Neuronal stem cell (in vitro differentiated cells): ENCODE results near the gene PSG7.
A peak's percentile ranks its signal among the peaks of the same experiment; 100 is the strongest.
"Not testable (repeated sequence)": the region's sequence is repeated elsewhere in the genome, so short reads cannot be mapped to it uniquely, and the experiment has no call there.

Experiments used
- DNase-seq: peaks from one replicate; pipeline ENCODE4 v3.0.0-alpha.2; 2013; ENCODE audit warnings: low spot score
- H2AFZ ChIP-seq: one replicate; pipeline ENCODE4 v1.6.1; 2013; ENCODE audit warnings: mild to moderate bottlenecking, low read length, inconsistent platforms
- H2AK5ac ChIP-seq: 2 replicates; pipeline ENCODE4 v1.6.1; 2013; ENCODE audit warnings: low read depth, mild to moderate bottlenecking, inconsistent platforms, low read length, moderate library complexity, mixed read lengths
- H2BK120ac ChIP-seq: 2 replicates; pipeline ENCODE4 v1.6.1; 2013; ENCODE audit warnings: low read depth, mild to moderate bottlenecking, inconsistent platforms, low read length, moderate library complexity, mixed read lengths
- H2BK12ac ChIP-seq: one replicate; pipeline ENCODE4 v1.6.1; 2013; ENCODE audit warnings: low read length, inconsistent platforms
- H2BK15ac ChIP-seq: 2 replicates; pipeline ENCODE4 v1.6.1; 2013; ENCODE audit warnings: mild to moderate bottlenecking, low read length, inconsistent platforms, mixed read lengths
- H2BK5ac ChIP-seq: one replicate; pipeline ENCODE4 v1.6.1; 2013; ENCODE audit warnings: inconsistent platforms, mild to moderate bottlenecking, low read length, moderate library complexity
- H3K14ac ChIP-seq: one replicate; pipeline ENCODE4 v1.6.1; 2013; ENCODE audit warnings: low read length, inconsistent platforms
- H3K18ac ChIP-seq: 2 replicates; pipeline ENCODE4 v1.6.1; 2013; ENCODE audit warnings: low read length, inconsistent platforms
- H3K23ac ChIP-seq: 2 replicates; pipeline ENCODE4 v1.6.1; 2013; ENCODE audit warnings: low read depth, mild to moderate bottlenecking, mixed read lengths, low read length, inconsistent platforms; ENCODE audit not compliant: poor library complexity
- H3K27ac ChIP-seq: replicated peaks from 3 replicates; pipeline ENCODE4 v1.5.1; 2013; ENCODE audit warnings: low read length, inconsistent platforms
- H3K27me3 ChIP-seq, 3 experiments: 2 replicates each; pipeline ENCODE4 v1.6.1; 2013; ENCODE audit warnings: low read length in 3 of 3, mild to moderate bottlenecking in 2 of 3, inconsistent platforms in 1 of 3, low read depth in 1 of 3, mixed read lengths in 1 of 3, moderate library complexity in 1 of 3; ENCODE audit not compliant: control insufficient read depth in 3 of 3, insufficient read depth in 3 of 3
- H3K36me3 ChIP-seq, 2 donors: replicated peaks in 1 of 2; 2 replicates each; pipeline ENCODE4 v1.6.1; 2013; ENCODE audit warnings: low read length in 2 of 2; ENCODE audit not compliant: control insufficient read depth in 2 of 2, insufficient read depth in 2 of 2
- H3K4ac ChIP-seq: 2 replicates; pipeline ENCODE4 v1.6.1; 2013; ENCODE audit warnings: inconsistent platforms, mild to moderate bottlenecking, low read length, moderate library complexity
- H3K4me1 ChIP-seq, 2 donors: 1 replicate in 1 of 2; 2 replicates in 1 of 2; pipeline ENCODE4 v1.6.1; 2013; ENCODE audit warnings: low read length in 2 of 2, low read depth in 1 of 2; ENCODE audit not compliant: control insufficient read depth in 2 of 2, insufficient read depth in 1 of 2
- H3K4me2 ChIP-seq: one replicate; pipeline ENCODE4 v1.6.1; 2013; ENCODE audit warnings: mild to moderate bottlenecking, low read length, inconsistent platforms; ENCODE audit not compliant: insufficient read depth, poor library complexity, severe bottlenecking
- H3K4me3 ChIP-seq, 2 donors: 2 replicates each; pipeline ENCODE4 v1.5.1; 2013; ENCODE audit warnings: low read length in 2 of 2, mild to moderate bottlenecking in 2 of 2, inconsistent platforms in 1 of 2, moderate library complexity in 1 of 2
- H3K79me1 ChIP-seq: one replicate; pipeline ENCODE4 v1.6.1; 2013; ENCODE audit warnings: low read depth, mild to moderate bottlenecking, inconsistent platforms, low read length, moderate library complexity
- H3K9ac ChIP-seq: one replicate; pipeline ENCODE4 v1.6.1; 2013; ENCODE audit warnings: mild to moderate bottlenecking, low read depth, low read length, inconsistent platforms; ENCODE audit not compliant: poor library complexity
- H3K9me3 ChIP-seq, 2 donors: replicated peaks in 1 of 2; 2 replicates each; pipeline versions ENCODE3 to v1.6.1; 2013; ENCODE audit warnings: low read length in 2 of 2, mild to moderate bottlenecking in 2 of 2, inconsistent platforms in 1 of 2, low read depth in 1 of 2, mixed read lengths in 1 of 2, moderate library complexity in 1 of 2; ENCODE audit not compliant: control insufficient read depth in 2 of 2, insufficient read depth in 1 of 2
- H4K8ac ChIP-seq: one replicate; pipeline ENCODE4 v1.6.1; 2013; ENCODE audit warnings: low read depth, mild to moderate bottlenecking, inconsistent platforms, low read length, moderate library complexity
- H4K91ac ChIP-seq: one replicate; pipeline ENCODE4 v1.6.1; 2013; ENCODE audit warnings: low read length, low read depth, mild to moderate bottlenecking, inconsistent platforms; ENCODE audit not compliant: poor library complexity
- WGBS, 2 donors: extraction: QIAGEN DNeasy Blood & Tissue Kit; methylation state at CpG; one replicate each; pipeline ENCODE4 v1.1.7; 2013; ENCODE audit warnings: missing lambda C conversion rate in 2 of 2, mixed read lengths in 1 of 2; ENCODE audit not compliant: insufficient read length in 2 of 2, insufficient replicate concordance in 1 of 2; ENCODE audit errors: extremely low coverage in 2 of 2; 5-methylcytosine and 5-hydroxymethylcytosine counted together

PSG7 gene

GRCh38 chr19:42881279-42881678 is 55.7 kb downstream of the PSG7 start:
- no CpG with 5 or more reads among the region's 8 CpGs for WGBS, 2 donors
- not testable (repeated sequence) for H2BK120ac ChIP-seq, H3K4ac ChIP-seq, H3K79me1 ChIP-seq, H4K91ac ChIP-seq, DNase-seq, H2BK5ac ChIP-seq, H3K9me3 ChIP-seq, H2AK5ac ChIP-seq, H2BK15ac ChIP-seq, H3K27me3 ChIP-seq, H3K4me1 ChIP-seq, H3K18ac ChIP-seq, H3K23ac ChIP-seq, H3K9ac ChIP-seq, H3K27ac ChIP-seq, H3K4me2 ChIP-seq, H3K36me3 ChIP-seq, H4K8ac ChIP-seq, H3K4me3 ChIP-seq, H2AFZ ChIP-seq, H3K14ac ChIP-seq, H2BK12ac ChIP-seq

- H3K79me1 ChIP-seq, H2BK5ac ChIP-seq, H2AFZ ChIP-seq, DNase-seq, H4K91ac ChIP-seq, H2BK120ac ChIP-seq, H2BK12ac ChIP-seq, H3K4me2 ChIP-seq, H3K9ac ChIP-seq, H3K4ac ChIP-seq, H3K27ac ChIP-seq, H3K9me3 ChIP-seq, H3K18ac ChIP-seq, H3K23ac ChIP-seq, H2AK5ac ChIP-seq, H3K4me1 ChIP-seq, H2BK15ac ChIP-seq, H3K4me3 ChIP-seq, H3K36me3 ChIP-seq, H3K27me3 ChIP-seq, H3K14ac ChIP-seq, H4K8ac ChIP-seq: not testable (repeated sequence)
- WGBS, 2 donors: no CpG with 5 or more reads among the region's 9 CpGs
Observed at GRCh38 chr19:42880621-42881020, 56.4 kb downstream of the PSG7 start.

DNA sequence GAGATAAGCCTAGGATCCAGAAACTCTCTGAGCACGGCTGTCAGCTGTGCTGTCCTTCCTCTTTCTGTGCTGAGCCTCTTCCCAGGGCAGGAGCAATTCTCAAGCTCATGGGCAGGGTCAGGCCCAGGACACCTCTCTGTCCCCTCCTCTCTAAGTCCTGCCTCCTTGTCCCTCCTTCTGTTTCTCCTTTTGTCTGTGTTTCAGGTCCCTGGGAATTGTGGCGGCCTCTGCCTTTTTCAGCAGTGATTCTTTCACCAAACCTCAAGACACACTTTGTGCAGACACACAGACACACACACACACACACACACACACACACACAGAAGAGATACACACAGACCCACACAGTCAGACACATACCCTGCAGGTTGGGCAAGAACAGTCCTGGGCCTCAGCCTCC is 57.4 kb downstream of the PSG7 start, which contains the start of gene PSG1:
Gene PSG1 (minus strand): TSS at position 101 of the 400 bp plus-strand sequence. CDS start 132 bp downstream, outside the sequence.
- Histone ChIP-seq H3K79me1 (no peaks in the 10 kb centered on the region), H3K23ac (no peak within 1 kb of the TSS), H3K18ac (no peak within 1 kb of the TSS), H3K4me1 (no peaks in the 10 kb centered on the region), H2AFZ (no peak within 1 kb of the TSS), H3K27ac (no peak within 1 kb of the TSS), H3K27me3 (no peaks in the 10 kb centered on the region), H3K14ac (no peak within 1 kb of the TSS), H2AK5ac (no peak within 1 kb of the TSS), H2BK15ac (no peak within 1 kb of the TSS), H3K4me2 (no peak within 1 kb of the TSS), H2BK120ac (no peak within 1 kb of the TSS), H2BK12ac (no peak within 1 kb of the TSS), H2BK5ac (no peak within 1 kb of the TSS), H3K36me3 (no peaks in the 10 kb centered on the region), H3K4ac (no peak within 1 kb of the TSS), H4K91ac (no peak within 1 kb of the TSS), H3K4me3 (peak within 1 kb of the TSS in 1 of 2 donors; percentile 50), H3K9ac (no peak within 1 kb of the TSS), H4K8ac (no peak within 1 kb of the TSS), H3K9me3 (no peaks in the 10 kb centered on the region)
- no CpG with 5 or more reads among the region's 2 CpGs for WGBS, 2 donors
- no peak for DNase-seq

- H3K27me3 ChIP-seq, H3K79me1 ChIP-seq, H3K36me3 ChIP-seq, H3K4me2 ChIP-seq, H3K14ac ChIP-seq, H2AFZ ChIP-seq, H3K18ac ChIP-seq, H3K4ac ChIP-seq, H2AK5ac ChIP-seq, DNase-seq, H2BK5ac ChIP-seq, H4K91ac ChIP-seq, H3K9me3 ChIP-seq, H2BK12ac ChIP-seq, H4K8ac ChIP-seq, H3K23ac ChIP-seq, H3K27ac ChIP-seq, H3K9ac ChIP-seq, H2BK15ac ChIP-seq, H2BK120ac ChIP-seq, H3K4me1 ChIP-seq, H3K4me3 ChIP-seq: not testable (repeated sequence)
Observed at GRCh38 chr19:42876596-42876995, 60.4 kb downstream of the PSG7 start.
